Measurements from ENCODE around the gene PAK5. TPM values are rescaled to one million over a fixed set of nuclear protein-coding genes. Genes with fewer than 3 reads are reported as not detected.

The PAK5 gene
- total and polyA plus RNA-seq, 9 of the 15 experiments (the other 6 are each of a cell fraction or from before 2014, with no cell fraction given) = not detected

- no peak overlapping the region for H3K4me3 ChIP-seq
- no peaks in the 10 kb centered on the region for H3K9me3 ChIP-seq (replicated peaks; ENCODE audit: control insufficient read depth, insufficient read depth, low read depth, low read length)
- no peaks in the 10 kb centered on the region for H3K27me3 ChIP-seq (ENCODE audit: control insufficient read depth in 2 of 2, insufficient read depth in 2 of 2, low read length in 2 of 2)
- DNase-seq (ENCODE audit: extremely low read depth in 1 of 4, low spot score in 3 of 4) (no peak), FAIRE-seq (no peak), ATAC-seq (no peak)
- no peak overlapping the region for H3K4me2 ChIP-seq (ENCODE audit: insufficient read depth, low read length)
- H3K79me2 ChIP-seq (ENCODE audit: control insufficient read depth, insufficient read depth, low read length) = no peaks in the 10 kb centered on the region
- CTCF ChIA-PET (ENCODE audit: low intra/inter-chr PET ratio) = no interaction called here
- H3K27ac ChIP-seq (ENCODE audit: extremely low read depth, low read depth, low read length) = no peak overlapping the region
- WGBS (ENCODE audit: insufficient coverage, low coverage, missing lambda C conversion rate) = 0% methylated on average over 1 of the region's 1 CpG
- H3K9ac ChIP-seq (ENCODE audit: insufficient read depth in 1 of 2, low read depth in 2 of 2, low read length in 2 of 2) = no peak overlapping the region
- no peaks in the 10 kb centered on the region for H3K4me1 ChIP-seq (replicated peaks in 1 of 2; ENCODE audit: control insufficient read depth in 2 of 2, insufficient read depth in 2 of 2, low read length in 2 of 2)
- H3K9me1 ChIP-seq (ENCODE audit: control insufficient read depth, insufficient read depth, low read length) = no peaks in the 10 kb centered on the region
- no peaks in the 10 kb centered on the region for H3K36me3 ChIP-seq (ENCODE audit: control insufficient read depth, insufficient read depth, low read length)
- BruUV-seq (replicated peaks) = no TSS peak
- intact Hi-C loops (cut with micrococcal nuclease) = no loop called here
- H4K20me1 ChIP-seq (replicated peaks; ENCODE audit: control insufficient read depth, insufficient read depth, low read length) = no peaks in the 10 kb centered on the region
- H2AFZ ChIP-seq (ENCODE audit: low read depth, low read length) = no peak overlapping the region
- POLR2A ChIA-PET = no interaction called here
- in situ Hi-C loops (cut with MboI) = no loop called here
- TF ChIP-seq ZNF655 (CRISPR knock-in tag; IDR thresholded peaks at IDR 0.05) = no peak
- TF ChIP-seq ETS2 (tag; IDR thresholded peaks at IDR 0.05; ENCODE audit: borderline replicate concordance, poor library complexity, severe bottlenecking) = no peak
- TF ChIP-seq GTF2E2 (tag; IDR thresholded peaks at IDR 0.05) = no peak
- TF ChIP-seq TBL1XR1 (IDR thresholded peaks at IDR 0.05; ENCODE audit: low read length in 2 of 2) = no peak
- TF ChIP-seq ARID1B (IDR thresholded peaks at IDR 0.05) = no peak
- TF ChIP-seq ZNF134 (CRISPR knock-in tag; conservative IDR thresholded peaks at IDR 0.05) = no peak
- TF ChIP-seq CLOCK (CRISPR knock-in tag; IDR thresholded peaks at IDR 0.05; ENCODE audit: borderline replicate concordance) = no peak
- TF ChIP-seq HOMEZ (CRISPR knock-in tag; IDR thresholded peaks at IDR 0.05) = no peak
Measured at GRCh38 chr20:9588706-9589105, 250.2 kb downstream of the PAK5 start.
